Mesenchymal stem cell (in vitro differentiated cells and primary cell): ENCODE results near the gene UCHL1.

Experiments
- DNase-seq: peaks from one replicate; pipeline ENCODE4 v3.0.0-alpha.2; 2013
- H2AFZ ChIP-seq: one replicate; pipeline ENCODE4 v1.6.1; 2013; ENCODE audit warnings: low read depth, mild to moderate bottlenecking, control low read depth, inconsistent platforms, low read length, moderate library complexity
- H2AK5ac ChIP-seq: 2 replicates; pipeline ENCODE4 v1.6.1; 2013; ENCODE audit warnings: low read length, moderate library complexity, mild to moderate bottlenecking, inconsistent platforms; ENCODE audit not compliant: severe bottlenecking
- H2BK120ac ChIP-seq: one replicate; pipeline ENCODE4 v1.6.1; 2013; ENCODE audit warnings: low read depth, mild to moderate bottlenecking, inconsistent platforms, low read length, moderate library complexity
- H2BK12ac ChIP-seq, 2 experiments: one replicate each; pipeline ENCODE4 v1.6.1; 2013; ENCODE audit warnings: inconsistent platforms in 2 of 2, low read length in 2 of 2, mild to moderate bottlenecking in 2 of 2, moderate library complexity in 2 of 2, control low read depth in 1 of 2
- H2BK15ac ChIP-seq: one replicate; pipeline ENCODE4 v1.6.1; 2013; ENCODE audit warnings: mild to moderate bottlenecking, low read depth, inconsistent platforms; ENCODE audit not compliant: poor library complexity, severe bottlenecking
- H2BK5ac ChIP-seq: 2 replicates; pipeline ENCODE4 v1.6.1; 2013; ENCODE audit warnings: low read depth, mild to moderate bottlenecking, low read length, control low read depth, inconsistent platforms; ENCODE audit not compliant: poor library complexity, severe bottlenecking
- H3K14ac ChIP-seq, 2 experiments: one replicate each; pipeline ENCODE4 v1.6.1; 2013; ENCODE audit warnings: inconsistent platforms in 2 of 2, low read length in 2 of 2, control low read depth in 1 of 2, mild to moderate bottlenecking in 1 of 2, moderate library complexity in 1 of 2
- H3K18ac ChIP-seq, 2 experiments: one replicate each; pipeline ENCODE4 v1.6.1; 2013; ENCODE audit warnings: inconsistent platforms in 2 of 2, low read length in 2 of 2, control low read depth in 1 of 2, low read depth in 1 of 2, mild to moderate bottlenecking in 1 of 2
- H3K23ac ChIP-seq, 2 experiments: one replicate each; pipeline ENCODE4 v1.6.1; 2013; ENCODE audit warnings: inconsistent platforms in 2 of 2, low read length in 2 of 2, mild to moderate bottlenecking in 2 of 2, moderate library complexity in 2 of 2, control low read depth in 1 of 2
- H3K27ac ChIP-seq: 2 replicates; pipeline ENCODE4 v1.5.1; 2013; ENCODE audit warnings: mild to moderate bottlenecking, moderate library complexity, low read length, control low read depth, inconsistent platforms; ENCODE audit not compliant: poor library complexity, severe bottlenecking
- H3K27me3 ChIP-seq, 2 experiments: 2 replicates each; pipeline versions ENCODE4 v1.6.1 to v1.7.0; 2013; ENCODE audit warnings: low read length in 2 of 2, mild to moderate bottlenecking in 2 of 2, moderate library complexity in 2 of 2, control low read depth in 1 of 2, inconsistent platforms in 1 of 2; ENCODE audit not compliant: control insufficient read depth in 1 of 2, insufficient read depth in 1 of 2
- H3K36me3 ChIP-seq, 2 experiments: 2 replicates each; pipeline versions ENCODE4 v1.6.1 to v1.7.0; 2013; ENCODE audit warnings: low read length in 2 of 2, control low read depth in 1 of 2, inconsistent platforms in 1 of 2, low read depth in 1 of 2, mild to moderate bottlenecking in 1 of 2; ENCODE audit not compliant: insufficient read depth in 2 of 2, control insufficient read depth in 1 of 2
- H3K4ac ChIP-seq, 2 experiments: one replicate each; pipeline ENCODE4 v1.6.1; 2013; ENCODE audit warnings: inconsistent platforms in 2 of 2, low read length in 2 of 2, mild to moderate bottlenecking in 2 of 2, moderate library complexity in 2 of 2, control low read depth in 1 of 2, low read depth in 1 of 2
- H3K4me1 ChIP-seq: 2 replicates; pipeline ENCODE4 v1.6.1; 2013; ENCODE audit warnings: low read depth, low read length, control low read depth; ENCODE audit not compliant: control insufficient read depth, insufficient read depth
- H3K4me2 ChIP-seq: 2 replicates; pipeline ENCODE4 v1.6.1; 2013; ENCODE audit warnings: low read length, mild to moderate bottlenecking, inconsistent platforms; ENCODE audit not compliant: poor library complexity, severe bottlenecking
- H3K4me3 ChIP-seq, 2 experiments: 2 replicates each; pipeline versions ENCODE4 v1.5.1 to v1.7.0; 2013; ENCODE audit warnings: low read length in 2 of 2, mild to moderate bottlenecking in 2 of 2, control low read depth in 1 of 2, low read depth in 1 of 2; ENCODE audit not compliant: insufficient read depth in 1 of 2
- H3K79me1 ChIP-seq: replicated peaks from 2 replicates; pipeline ENCODE4 v1.6.1; 2013; ENCODE audit warnings: mild to moderate bottlenecking, control low read depth, low read length, inconsistent platforms; ENCODE audit not compliant: poor library complexity, severe bottlenecking
- H3K9ac ChIP-seq: 2 replicates; pipeline ENCODE4 v1.7.0; 2013; ENCODE audit warnings: mild to moderate bottlenecking, low read length, moderate library complexity
- H3K9me3 ChIP-seq: 2 replicates; pipeline ENCODE4 v1.7.0; 2013; ENCODE audit warnings: mild to moderate bottlenecking, low read length; ENCODE audit not compliant: control insufficient read depth
- H4K8ac ChIP-seq: one replicate; pipeline ENCODE4 v1.6.1; 2013; ENCODE audit warnings: inconsistent platforms, mild to moderate bottlenecking, low read length, moderate library complexity
- H4K91ac ChIP-seq: one replicate; pipeline ENCODE4 v1.6.1; 2013; ENCODE audit warnings: mild to moderate bottlenecking, low read length, inconsistent platforms
- WGBS: methylation state at CpG from one replicate; pipeline ENCODE4 v1.1.7; 2013; ENCODE audit warnings: mixed read lengths; 5-methylcytosine and 5-hydroxymethylcytosine counted together

The UCHL1 gene

GRCh38 chr4:41245983-41246382 lies 10.7 kb upstream of the UCHL1 start:
- Histone ChIP-seq H3K36me3 (no peaks in the 10 kb centered on the region), H3K9me3 (no peaks in the 10 kb centered on the region), H3K27ac (no peak overlapping the region), H3K18ac (no peak overlapping the region), H3K27me3 (peaks cover 10 to 17% of the 10 kb centered on the region in 2 experiments), H3K4me3 (no peak overlapping the region), H2BK15ac (no peak overlapping the region), H2BK5ac (no peak overlapping the region), H3K4ac (no peak overlapping the region), H3K23ac (no peak overlapping the region), H3K79me1 (no peaks in the 10 kb centered on the region), H4K91ac (no peak overlapping the region), H2AK5ac (no peak overlapping the region), H3K9ac (no peak overlapping the region), H2BK120ac (no peak overlapping the region), H3K4me1 (no peaks in the 10 kb centered on the region), H2BK12ac (no peak overlapping the region), H4K8ac (no peak overlapping the region), H3K14ac (no peak overlapping the region), H2AFZ (no peak overlapping the region), H3K4me2 (no peak overlapping the region)
- WGBS: 44% methylated on average over 1 of the region's 1 CpG
- no peak for DNase-seq

GRCh38 chr4:41256131-41256739 lies 493 bp upstream of the UCHL1 start:
- Histone ChIP-seq H3K79me1 (peaks cover 13% of the 10 kb centered on the region), H3K36me3 (peaks cover 9 to 19% of the 10 kb centered on the region in 2 experiments), H2AK5ac (no peak overlapping the region), H2BK5ac (no peak overlapping the region), H3K4me3 (peak overlapping the region; percentile 82 to 97), H3K4ac (no peak overlapping the region), H3K9ac (peak overlapping the region; percentile 90), H2BK15ac (no peak overlapping the region), H3K4me1 (peaks cover 7% of the 10 kb centered on the region), H2AFZ (no peak overlapping the region), H3K9me3 (no peaks in the 10 kb centered on the region), H3K18ac (no peak overlapping the region), H3K14ac (no peak overlapping the region), H3K4me2 (peak overlapping the region; percentile 93), H4K8ac (no peak overlapping the region), H3K27ac (peak overlapping the region; percentile 51), H2BK120ac (no peak overlapping the region), H4K91ac (no peak overlapping the region), H3K23ac (no peak overlapping the region), H3K27me3 (peaks cover 0 to 3% of the 10 kb centered on the region in 2 experiments), H2BK12ac (no peak overlapping the region)
- WGBS: 11% methylated on average over 7 of the region's 13 CpGs
- peak; percentile 67 for DNase-seq

- DNase-seq: peak; percentile 69
- Histone ChIP-seq H3K9ac (peak overlapping the region; percentile 90), H4K8ac (peak overlapping the region; percentile 82), H3K14ac (peak overlapping the region in 1 of 2 experiments; percentile 68), H3K4me3 (peak overlapping the region; percentile 82 to 97), H3K36me3 (peaks cover 18 to 31% of the 10 kb centered on the region in 2 experiments), H4K91ac (peak overlapping the region; percentile 92), H3K4ac (peak overlapping the region; percentile 80 to 91), H3K79me1 (peaks cover 17% of the 10 kb centered on the region), H2BK5ac (peak overlapping the region; percentile 39), H2AFZ (peak overlapping the region; percentile 20), H2BK15ac (peak overlapping the region; percentile 94), H3K23ac (peak overlapping the region; percentile 2 to 31), H2AK5ac (no peak overlapping the region), H3K18ac (peak overlapping the region; percentile 58 to 98), H2BK12ac (peak overlapping the region in 1 of 2 experiments; percentile 45), H3K27ac (peak overlapping the region; percentile 39), H3K4me2 (peak overlapping the region; percentile 93), H2BK120ac (peak overlapping the region; percentile 73), H3K9me3 (no peaks in the 10 kb centered on the region), H3K4me1 (peaks cover 7% of the 10 kb centered on the region), H3K27me3 (peaks cover 0 to 3% of the 10 kb centered on the region in 2 experiments)
- 2% methylated on average over 49 of the region's 69 CpGs for WGBS
Measured at GRCh38 chr4:41257257-41257901, 651 bp downstream of the UCHL1 start.

GRCh38 chr4:41257906-41258305 lies 1.2 kb downstream of the UCHL1 start:
- Histone ChIP-seq H2AFZ (no peak overlapping the region), H3K79me1 (peaks cover 17% of the 10 kb centered on the region), H3K23ac (no peak overlapping the region), H3K27ac (peak overlapping the region; percentile 39), H3K9ac (peak overlapping the region; percentile 90), H2BK15ac (peak overlapping the region; percentile 94), H4K8ac (peak overlapping the region; percentile 60), H4K91ac (no peak overlapping the region), H3K18ac (peak overlapping the region; percentile 52 to 58), H2BK5ac (no peak overlapping the region), H3K4ac (peak overlapping the region; percentile 54 to 81), H3K36me3 (peaks cover 21 to 36% of the 10 kb centered on the region in 2 experiments), H3K9me3 (no peaks in the 10 kb centered on the region), H2AK5ac (no peak overlapping the region), H3K4me3 (peak overlapping the region; percentile 82 to 97), H3K4me1 (peaks cover 7% of the 10 kb centered on the region), H3K4me2 (peak overlapping the region; percentile 93), H3K27me3 (peaks cover 0 to 3% of the 10 kb centered on the region in 2 experiments), H2BK12ac (peak overlapping the region in 1 of 2 experiments; percentile 15), H3K14ac (peak overlapping the region in 1 of 2 experiments; percentile 68), H2BK120ac (peak overlapping the region; percentile 59)
- 7% methylated on average over 4 of the region's 11 CpGs for WGBS
- DNase-seq: peak; percentile 21
